Activated CD4-positive, alpha-beta T cell treated with anti-CD3 and anti-CD28 coated beads, Interleukin-2, amount 50 U/mL, for 4 hours (primary cell): Measurements from ENCODE around the gene WDR70.
"Not testable (repeated sequence)": the region's sequence is repeated elsewhere in the genome, so short reads cannot be mapped to it uniquely, and the experiment has no call there.

ENCODE experiments used
- DNase-seq, 2 experiments: peaks; one replicate each; pipeline ENCODE4 v3.0.0-alpha.2; 2020

WDR70 gene

GRCh38 chr5:37654566-37654965, 275.4 kb downstream of the WDR70 start:
- DNase-seq = not testable (repeated sequence)

- no peak for DNase-seq
Measured at GRCh38 chr5:37657046-37657445, 277.9 kb downstream of the WDR70 start.

- DNase-seq = no peak
Measured at GRCh38 chr5:37658440-37658839, 279.3 kb downstream of the WDR70 start.

DNA sequence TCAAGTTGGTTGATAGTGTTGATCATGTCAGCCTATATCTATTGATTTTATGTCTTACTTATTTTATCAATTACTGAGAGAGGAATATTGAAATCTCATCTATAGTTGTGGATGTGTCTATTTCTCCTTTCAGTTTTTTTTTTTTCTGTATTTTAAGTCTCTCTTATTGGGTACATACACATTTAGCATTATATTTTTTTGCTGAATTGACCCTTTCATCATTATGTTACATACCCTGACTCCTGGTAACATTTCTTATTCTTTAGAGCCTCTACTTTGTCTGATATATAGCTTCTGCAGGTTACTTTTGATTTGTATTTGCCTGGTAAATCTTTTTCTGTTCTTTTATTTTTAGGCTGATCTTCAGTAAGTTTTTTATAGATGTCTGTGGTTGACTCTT, 281.2 kb downstream of the WDR70 start:
- no peak for DNase-seq

DNA sequence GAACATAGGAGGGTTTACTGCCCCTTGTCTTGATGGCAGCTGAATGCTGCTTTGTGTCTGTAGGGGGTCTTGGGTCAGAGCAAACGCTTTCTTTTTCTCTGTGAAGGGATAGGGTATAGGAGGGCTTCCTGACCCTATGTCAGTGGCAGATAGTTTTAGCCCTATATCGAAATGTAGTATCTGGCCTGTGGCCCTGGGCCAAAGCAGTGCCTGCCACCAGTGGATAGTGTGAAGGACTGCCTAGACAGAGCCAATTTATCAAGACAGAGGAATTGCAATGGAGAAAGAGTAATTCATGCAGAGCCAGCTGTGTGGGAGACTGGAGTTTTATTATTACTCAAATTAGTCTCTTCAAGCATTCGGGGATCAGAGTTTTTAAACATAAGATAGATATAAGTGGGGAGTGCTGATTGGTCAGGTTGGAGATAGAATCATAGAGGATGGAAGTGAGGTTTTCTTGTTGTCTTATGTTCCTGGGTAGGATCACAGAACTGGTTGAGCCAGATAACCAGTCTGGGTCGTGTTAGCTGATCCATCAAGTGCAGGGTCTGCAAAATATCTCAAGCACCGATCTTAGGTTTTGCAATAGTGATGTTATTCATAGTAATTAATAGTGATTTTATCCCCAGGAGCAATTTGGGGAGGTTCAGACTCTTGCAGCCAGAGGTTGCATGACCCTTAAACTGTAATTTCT, 282.3 kb downstream of the WDR70 start:
- DNase-seq = no peak

DNA sequence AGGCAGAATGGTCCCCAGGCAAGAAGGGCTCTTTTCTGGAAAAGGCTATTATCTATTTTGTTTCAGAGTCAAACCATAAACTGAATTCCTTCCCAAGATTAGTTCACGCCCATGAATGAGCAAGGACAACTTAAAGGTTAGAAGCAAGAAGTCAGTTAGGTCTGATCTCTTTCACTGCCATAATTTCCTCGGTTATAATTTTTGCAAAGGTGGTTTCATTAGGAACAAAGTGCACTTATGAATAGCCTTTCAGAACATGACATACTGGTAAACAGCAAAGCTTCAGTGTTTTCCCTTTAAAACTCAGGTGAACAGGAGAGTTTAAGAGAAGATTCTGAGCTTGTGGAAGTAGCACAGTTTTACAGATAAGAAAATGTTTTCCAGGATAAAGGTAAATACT, 282.8 kb downstream of the WDR70 start:
- DNase-seq = no peak

GRCh38 chr5:37662362-37662761, 283.2 kb downstream of the WDR70 start:
- no peak for DNase-seq

DNA sequence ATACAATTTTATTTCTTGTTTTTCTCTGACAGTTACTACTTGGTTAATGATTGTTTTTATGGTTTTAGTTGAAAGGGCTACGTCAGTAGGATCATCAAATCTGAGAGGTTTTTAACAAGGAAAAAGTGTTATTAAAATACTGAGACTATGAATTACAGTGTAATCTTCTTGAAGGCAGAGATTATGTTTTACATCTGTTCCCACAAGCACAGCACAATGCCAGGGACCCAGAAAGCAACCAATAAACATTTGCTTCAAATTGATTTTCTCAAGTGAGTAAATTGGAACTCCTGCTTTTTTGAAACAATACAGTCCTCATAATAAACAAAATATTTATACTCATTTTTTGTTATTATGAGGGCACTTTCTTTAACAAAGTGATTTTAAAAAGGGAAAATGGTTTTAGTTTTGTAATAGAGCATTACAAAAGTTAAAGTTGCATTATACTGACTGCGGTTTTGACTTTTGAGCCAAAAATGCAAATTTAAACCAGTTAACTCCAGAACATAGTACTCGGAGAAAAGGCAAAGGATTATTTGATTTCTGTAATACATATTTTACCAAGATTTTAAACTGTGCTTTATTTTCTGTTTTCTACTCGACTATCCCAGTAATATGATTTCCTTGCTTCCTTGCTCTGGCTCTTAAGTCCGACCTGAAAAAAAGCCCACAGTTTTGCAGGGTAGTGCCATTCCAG, 283.8 kb downstream of the WDR70 start:
- DNase-seq = no peak

DNA sequence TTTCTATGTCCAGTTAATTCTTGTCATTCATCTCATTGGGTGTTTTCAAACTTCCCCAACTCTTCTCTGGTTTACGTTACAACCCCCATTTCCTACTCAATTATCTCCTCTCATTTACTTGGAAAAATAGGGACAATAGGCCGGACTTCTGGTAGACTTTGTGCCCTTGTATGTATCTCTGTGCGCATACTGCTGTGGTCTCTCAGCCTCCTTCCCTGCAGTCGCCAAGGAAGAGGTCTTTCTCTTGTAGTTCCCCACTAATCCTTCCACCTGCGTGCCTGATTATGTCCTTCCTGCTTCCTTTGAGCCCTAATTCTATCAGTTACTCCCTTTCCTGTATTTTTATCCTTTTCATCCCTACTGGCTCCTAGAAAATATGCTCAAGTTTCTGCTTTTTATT, 284.4 kb downstream of the WDR70 start:
- no peak for DNase-seq

DNA sequence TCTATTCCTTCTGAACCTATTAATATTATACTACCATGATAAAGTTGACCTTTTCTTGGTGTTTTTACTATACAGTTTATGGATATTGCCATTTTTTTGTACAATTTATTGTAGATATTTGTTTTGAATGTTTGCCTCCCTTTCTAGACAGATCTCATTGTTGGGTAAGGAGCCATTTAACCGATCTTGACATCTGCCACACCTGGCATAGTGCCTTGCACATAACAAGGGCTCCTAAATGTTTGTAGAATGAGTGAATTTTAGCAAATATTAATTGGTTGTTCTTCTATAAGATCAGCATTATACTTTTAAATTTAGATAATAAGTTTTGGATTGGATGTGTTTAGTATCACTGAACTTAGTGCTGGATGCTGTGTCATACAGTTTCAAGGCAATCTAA, 285.4 kb downstream of the WDR70 start:
- DNase-seq = no peak

GRCh38 chr5:37665272-37665671, 286.2 kb downstream of the WDR70 start:
- no peak for DNase-seq

DNA sequence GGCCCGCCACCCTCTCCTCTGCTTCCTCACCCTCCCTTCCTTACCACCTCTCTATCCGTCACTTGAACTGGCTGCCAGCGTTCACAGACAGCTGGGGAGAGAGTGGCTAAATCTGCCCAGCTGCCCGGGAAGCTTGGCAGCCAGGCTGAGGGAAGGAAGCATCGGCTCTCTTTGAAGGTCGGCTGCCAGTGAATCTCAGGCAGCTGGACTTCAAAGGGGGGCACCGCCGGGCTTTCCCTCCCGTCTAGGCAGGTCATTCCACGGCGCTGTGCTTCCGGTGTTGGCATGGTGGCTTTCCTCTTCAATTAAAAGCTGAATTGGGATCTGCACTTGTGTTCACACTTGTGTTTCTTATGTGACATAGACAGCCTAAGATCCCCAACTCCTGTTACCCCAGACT, 286.8 kb downstream of the WDR70 start:
- DNase-seq = no peak

- no peak for DNase-seq
Measured at GRCh38 chr5:37667430-37667829, 288.3 kb downstream of the WDR70 start.

DNA sequence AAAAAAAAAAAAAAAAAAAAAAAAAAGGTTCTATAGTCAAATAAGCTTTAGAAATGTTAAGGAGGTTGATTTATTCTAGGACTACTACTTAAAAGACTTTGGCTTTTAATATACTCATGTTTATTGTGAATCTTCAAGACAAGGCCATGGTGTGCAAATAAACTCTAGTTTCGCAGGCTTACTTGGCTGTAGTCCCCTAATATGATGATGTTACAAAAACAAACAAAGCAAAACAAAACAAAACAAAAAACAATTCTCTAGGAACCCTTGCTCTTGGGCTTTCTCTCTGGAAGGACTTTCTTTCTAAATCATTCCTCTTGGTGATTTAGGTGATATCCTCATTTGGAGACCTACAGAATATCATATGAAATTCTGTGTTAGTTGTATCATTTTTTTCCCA, 288.7 kb downstream of the WDR70 start:
- DNase-seq = no peak

GRCh38 chr5:37668524-37669047, 289.5 kb downstream of the WDR70 start:
- no peak for DNase-seq

GRCh38 chr5:37672118-37672588, 293.0 kb downstream of the WDR70 start:
- not testable (repeated sequence) for DNase-seq

GRCh38 chr5:37674361-37674760, 295.2 kb downstream of the WDR70 start:
- DNase-seq = not testable (repeated sequence)

DNA sequence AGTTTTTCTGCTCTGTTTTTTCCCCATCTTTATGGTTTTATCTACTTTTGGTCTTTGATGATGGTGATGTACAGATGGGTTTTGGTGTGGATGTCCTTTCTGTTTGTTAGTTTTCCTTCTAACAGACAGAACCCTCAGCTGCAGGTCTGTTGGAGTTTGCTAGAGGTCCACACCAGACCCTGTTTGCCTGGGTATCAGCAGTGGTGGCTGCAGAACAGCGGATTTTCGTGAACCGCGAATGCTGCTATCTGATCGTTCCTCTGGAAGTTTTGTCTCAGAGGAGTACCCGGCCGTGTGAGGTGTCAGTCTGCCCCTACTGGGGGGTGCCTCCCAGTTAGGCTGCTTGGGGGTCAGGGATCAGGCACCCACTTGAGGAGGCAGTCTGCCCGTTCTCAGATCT, 300.2 kb downstream of the WDR70 start:
- DNase-seq = not testable (repeated sequence)

- DNase-seq = not testable (repeated sequence)
Measured at GRCh38 chr5:37679903-37680302, 300.8 kb downstream of the WDR70 start.

DNA sequence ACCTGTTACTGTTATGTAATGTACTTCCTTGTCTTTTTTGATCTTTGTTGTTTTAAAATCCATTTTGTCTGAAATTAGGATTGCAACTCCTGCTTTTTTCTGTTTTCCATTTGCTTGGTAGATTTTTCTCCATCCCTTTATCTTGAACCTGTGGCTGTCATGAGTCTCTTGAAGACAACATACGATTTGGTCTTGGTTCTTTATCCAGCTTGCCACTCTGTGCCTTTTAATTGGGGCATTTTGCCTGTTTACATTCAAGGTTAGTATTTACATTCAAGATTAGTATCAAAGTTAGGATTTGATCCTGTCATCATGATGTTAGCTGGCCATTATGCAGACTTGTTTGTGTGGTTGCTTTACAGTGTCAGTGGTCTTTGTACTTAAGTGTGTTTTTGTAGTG, 304.0 kb downstream of the WDR70 start:
- DNase-seq = no peak

DNA sequence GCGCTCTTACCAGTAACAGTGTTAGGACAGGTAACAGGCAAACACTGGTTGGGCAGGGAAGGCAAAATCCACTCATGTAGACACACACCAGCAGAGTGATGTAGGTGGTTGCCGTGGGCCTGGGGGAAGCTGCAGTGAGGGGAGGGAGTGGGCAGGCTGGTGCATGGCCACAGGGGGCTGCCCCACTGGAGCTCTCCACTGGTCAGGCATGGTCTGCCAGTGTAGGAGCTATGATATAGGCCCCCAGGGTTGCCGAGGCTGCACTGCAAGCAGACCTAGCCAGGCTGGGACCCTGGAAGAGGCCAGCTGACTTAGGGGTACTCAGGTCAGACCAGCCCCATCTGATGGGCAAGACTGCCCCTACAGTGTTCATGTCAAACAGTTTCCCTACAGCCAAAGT, 306.1 kb downstream of the WDR70 start:
- DNase-seq = no peak

GRCh38 chr5:37685816-37686215, 306.7 kb downstream of the WDR70 start:
- no peak for DNase-seq

- DNase-seq = not testable (repeated sequence)
Measured at GRCh38 chr5:37688925-37689324, 309.8 kb downstream of the WDR70 start.

GRCh38 chr5:37694333-37694732, 315.2 kb downstream of the WDR70 start:
- not testable (repeated sequence) for DNase-seq
